CD14-positive monocyte (primary cell): ENCODE measurements around the gene MED31. TPM values are rescaled to one million over a fixed set of nuclear protein-coding genes. Genes with fewer than 3 reads are reported as not detected.

Source experiments
- DNase-seq, 3 donors: peaks; one replicate each; pipeline ENCODE4 v3.0.0-alpha.2; 2011 to 2022
- H2AFZ ChIP-seq: 2 replicates; pipeline ENCODE4 v1.6.0; 2012; ENCODE audit warnings: mild to moderate bottlenecking, low read depth, low read length, inconsistent platforms; ENCODE audit not compliant: insufficient read depth, poor library complexity, severe bottlenecking
- H3K27ac ChIP-seq, 2 donors: 1 replicate in 1 of 2; 2 replicates in 1 of 2; pipeline ENCODE4 v1.5.1; 2012 to 2013; ENCODE audit warnings: low read length in 2 of 2, control low read depth in 1 of 2, inconsistent platforms in 1 of 2, low read depth in 1 of 2, mild to moderate bottlenecking in 1 of 2
- H3K27me3 ChIP-seq, 2 donors: one replicate each; pipeline versions ENCODE4 v1.6.0 to v1.6.1; 2011 to 2013; ENCODE audit warnings: low read length in 2 of 2; ENCODE audit not compliant: control insufficient read depth in 2 of 2, insufficient read depth in 2 of 2
- H3K36me3 ChIP-seq, 2 donors: replicated peaks in 1 of 2; 1 replicate in 1 of 2; 2 replicates in 1 of 2; pipeline versions ENCODE4 v1.5.1 to v1.6.1; 2012 to 2013; ENCODE audit warnings: low read length in 2 of 2, control low read depth in 1 of 2, inconsistent platforms in 1 of 2, mild to moderate bottlenecking in 1 of 2; ENCODE audit not compliant: insufficient read depth in 2 of 2, control insufficient read depth in 1 of 2
- H3K4me1 ChIP-seq, 2 donors: 1 replicate in 1 of 2; 2 replicates in 1 of 2; pipeline versions ENCODE4 v1.5.1 to v1.6.1; 2012 to 2013; ENCODE audit warnings: low read length in 2 of 2, control low read depth in 1 of 2, inconsistent platforms in 1 of 2, mild to moderate bottlenecking in 1 of 2, moderate library complexity in 1 of 2; ENCODE audit not compliant: insufficient read depth in 2 of 2, control insufficient read depth in 1 of 2
- H3K4me2 ChIP-seq: replicated peaks from 2 replicates; pipeline ENCODE3; 2012; ENCODE audit warnings: low read length, moderate library complexity, mild to moderate bottlenecking; ENCODE audit not compliant: poor library complexity, severe bottlenecking; ENCODE audit errors: extremely low read depth
- H3K4me3 ChIP-seq, 3 experiments: fragments of 200-600 bp in 1 of 3; sonication (generic) in 1 of 3; replicated peaks in 1 of 3; 1 replicate in 2 of 3; 2 replicates in 1 of 3; pipeline ENCODE4 v1.5.1; 2011 to 2013; ENCODE audit warnings: low read length in 3 of 3, mild to moderate bottlenecking in 3 of 3, control low read depth in 2 of 3, low read depth in 2 of 3, inconsistent platforms in 1 of 3, moderate library complexity in 1 of 3
- H3K79me2 ChIP-seq: 2 replicates; pipeline ENCODE4 v1.6.0; 2012; ENCODE audit warnings: mild to moderate bottlenecking, control low read depth, inconsistent platforms, low read length, moderate library complexity; ENCODE audit not compliant: insufficient read depth
- H3K9ac ChIP-seq: 2 replicates; pipeline ENCODE4 v1.6.0; 2017; ENCODE audit warnings: low read length, mild to moderate bottlenecking; ENCODE audit not compliant: insufficient read depth, poor library complexity, severe bottlenecking
- H3K9me3 ChIP-seq, 2 donors: replicated peaks in 1 of 2; 1 replicate in 1 of 2; 2 replicates in 1 of 2; pipeline versions ENCODE4 v1.5.1 to v1.6.1; 2012 to 2013; ENCODE audit warnings: low read length in 2 of 2, control low read depth in 1 of 2; ENCODE audit not compliant: control insufficient read depth in 1 of 2, insufficient read depth in 1 of 2
- H4K20me1 ChIP-seq: 2 replicates; pipeline ENCODE4 v1.6.0; 2012; ENCODE audit warnings: mild to moderate bottlenecking, low read length, control low read depth, moderate library complexity; ENCODE audit not compliant: insufficient read depth
- H3K27ac Mint-ChIP-seq, 7 donors: one replicate each; pipeline ENCODE4 v1.8.0; 2020; ENCODE audit warnings: mild to moderate bottlenecking in 7 of 7, mixed read lengths in 7 of 7, moderate library complexity in 6 of 7, inconsistent platforms in 2 of 7
- H3K27me3 Mint-ChIP-seq, 3 donors: one replicate each; pipeline ENCODE4 v1.8.0; 2021 to 2022; ENCODE audit warnings: low read depth in 3 of 3, mild to moderate bottlenecking in 3 of 3, mixed read lengths in 3 of 3, moderate library complexity in 3 of 3, inconsistent platforms in 1 of 3
- H3K36me3 Mint-ChIP-seq, 2 donors: one replicate each; pipeline ENCODE4 v1.8.0; 2020; ENCODE audit warnings: mixed read lengths in 2 of 2, inconsistent platforms in 1 of 2, mild to moderate bottlenecking in 1 of 2
- H3K4me1 Mint-ChIP-seq: one replicate; pipeline ENCODE4 v1.8.0; 2020; ENCODE audit warnings: mild to moderate bottlenecking, mixed read lengths
- H3K4me3 Mint-ChIP-seq, 2 donors: one replicate each; pipeline ENCODE4 v1.8.0; 2020; ENCODE audit warnings: mild to moderate bottlenecking in 2 of 2, mixed read lengths in 2 of 2, moderate library complexity in 1 of 2
- H3K9me3 Mint-ChIP-seq, 7 donors: one replicate each; pipeline ENCODE4 v1.8.0; 2020 to 2022; ENCODE audit warnings: mixed read lengths in 7 of 7, mild to moderate bottlenecking in 6 of 7, moderate library complexity in 6 of 7, inconsistent platforms in 2 of 7
- CTCF ChIP-seq: fragments of 200-600 bp; IDR thresholded peaks from one replicate; pipeline ENCODE4 v1.8.0; 2022; ENCODE audit warnings: antibody characterized with exemption, mild to moderate bottlenecking
- WGBS: methylation state at CpG from one replicate; pipeline ENCODE4 v1.1.5; 2013; ENCODE audit warnings: missing lambda C conversion rate; ENCODE audit not compliant: insufficient coverage; 5-methylcytosine and 5-hydroxymethylcytosine counted together
- intact Hi-C, 2 donors: fragments of 100-400 bp; cut with micrococcal nuclease; formaldehyde crosslinking; loops; one replicate each; pipeline versions ENCODE4 v1.15.0 to v1.15.1; 2023
- polyA plus RNA-seq, 3 donors: library from polyadenylated mRNA; depleted of rRNA in 1 of 3; unstranded in 2 of 3; stranded (reverse) in 1 of 3; fragments of 300-500 nt in 2 of 3; fragments of >200 nt in 1 of 3; fragmentation: Illumina TruSeq in 2 of 3; gene quantifications; 1 replicate in 2 of 3; 2 replicates in 1 of 3; pipeline ENCODE4 v1.2.3, GENCODE V29; 2012 to 2021

MED31 gene
- polyA plus RNA-seq, 3 donors, result 6.8 to 38.2 (median 33.6) TPM

GRCh38 chr17:6691546-6691945, 40.1 kb upstream of the MED31 start:
- no peak overlapping the region for H3K4me3 ChIP-seq
- peaks cover 28 to 34% (median 33%) of the 10 kb centered on the region in 3 donors for H3K27me3 Mint-ChIP-seq
- H3K79me2 ChIP-seq, result no peaks in the 10 kb centered on the region
- 89% methylated on average over 3 of the region's 3 CpGs for WGBS
- no peak for TF ChIP-seq CTCF
- H3K36me3 ChIP-seq, result no peaks in the 10 kb centered on the region
- DNase-seq, result no peak
- no peak overlapping the region for H2AFZ ChIP-seq
- no peaks in the 10 kb centered on the region for H3K4me1 ChIP-seq
- peaks cover 0 to 2% (median 0%) of the 10 kb centered on the region in 7 donors for H3K9me3 Mint-ChIP-seq
- no peaks in the 10 kb centered on the region for H3K36me3 Mint-ChIP-seq
- no peaks in the 10 kb centered on the region for H4K20me1 ChIP-seq
- H3K9me3 ChIP-seq, result no peaks in the 10 kb centered on the region
- H3K27me3 ChIP-seq, result peaks cover 0 to 7% of the 10 kb centered on the region in 2 donors
- H3K27ac Mint-ChIP-seq, result no peak overlapping the region
- no peaks in the 10 kb centered on the region for H3K4me1 Mint-ChIP-seq
- no peak overlapping the region for H3K4me2 ChIP-seq
- no peak overlapping the region for H3K9ac ChIP-seq
- H3K4me3 Mint-ChIP-seq, result no peak overlapping the region
- intact Hi-C loops, result no loop called here
- H3K27ac ChIP-seq, result no peak overlapping the region

GRCh38 chr17:6690641-6691040, 39.2 kb upstream of the MED31 start:
- H3K27me3 Mint-ChIP-seq, result peaks cover 28 to 38% (median 37%) of the 10 kb centered on the region in 3 donors
- 89% methylated on average over 10 of the region's 11 CpGs for WGBS
- Histone ChIP-seq H3K27me3 (peaks cover 0 to 7% of the 10 kb centered on the region in 2 donors), H3K36me3 (no peaks in the 10 kb centered on the region), H3K79me2 (no peaks in the 10 kb centered on the region), H3K9ac (no peak overlapping the region), H3K9me3 (no peaks in the 10 kb centered on the region), H3K4me2 (no peak overlapping the region), H4K20me1 (no peaks in the 10 kb centered on the region), H2AFZ (no peak overlapping the region), H3K4me1 (no peaks in the 10 kb centered on the region), H3K4me3 (no peak overlapping the region), H3K27ac (no peak overlapping the region)
- H3K4me3 Mint-ChIP-seq, result no peak overlapping the region
- TF ChIP-seq CTCF, result no peak
- peaks cover 0 to 2% (median 0%) of the 10 kb centered on the region in 7 donors for H3K9me3 Mint-ChIP-seq
- no peaks in the 10 kb centered on the region for H3K4me1 Mint-ChIP-seq
- H3K27ac Mint-ChIP-seq, result no peak overlapping the region
- intact Hi-C loops, result no loop called here
- no peaks in the 10 kb centered on the region for H3K36me3 Mint-ChIP-seq
- no peak for DNase-seq
